GM08714 (cell line): Measurements from ENCODE around the gene SMARCE1.
A peak's percentile ranks its signal among the peaks of the same experiment; 100 is the strongest.

Source experiments
- H3K4me3 ChIP-seq: fragments of 200-500 bp; sonication (Bioruptor generic); 2 replicates; pipeline ENCODE4 v1.5.1; 2014; ENCODE audit warnings: mild to moderate bottlenecking, low read length, inconsistent platforms
- ZNF274 ChIP-seq: IDR thresholded peaks from 2 replicates; pipeline ENCODE4 v1.6.1; 2012; ENCODE audit warnings: mild to moderate bottlenecking, low read depth, low read length

The SMARCE1 gene

DNA sequence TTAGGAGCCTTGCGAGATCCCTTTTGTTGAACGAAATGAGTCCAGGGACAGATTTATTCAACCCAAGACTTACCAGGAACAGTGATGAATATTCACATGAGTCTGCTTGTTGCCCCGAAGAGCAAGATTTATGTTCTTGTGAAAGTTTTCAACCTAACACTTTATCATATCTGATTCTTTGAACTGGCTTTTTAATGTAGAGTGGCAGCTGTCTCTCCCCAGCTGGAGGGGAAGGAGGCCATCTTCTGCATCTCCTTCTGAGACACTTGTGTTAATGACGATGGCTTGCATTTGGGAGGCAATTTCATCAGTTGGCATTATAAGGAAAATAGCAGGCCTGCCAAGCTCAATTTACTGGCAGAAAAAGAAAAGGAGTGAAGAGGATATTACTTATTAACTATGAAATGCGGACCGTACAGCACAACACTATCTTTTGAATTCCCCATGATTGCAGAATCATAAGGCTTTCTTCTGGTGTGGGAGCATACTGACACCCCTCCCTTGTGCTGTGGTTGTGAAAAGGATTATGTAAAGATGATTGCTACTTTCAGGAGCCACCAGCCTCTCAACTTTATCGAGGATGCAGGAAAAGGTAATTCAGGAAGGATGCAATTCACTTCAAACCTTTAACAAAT lies 35.7 kb downstream of the SMARCE1 start:
- H3K4me3 ChIP-seq: no peak overlapping the region
- TF ChIP-seq ZNF274: no peak

DNA sequence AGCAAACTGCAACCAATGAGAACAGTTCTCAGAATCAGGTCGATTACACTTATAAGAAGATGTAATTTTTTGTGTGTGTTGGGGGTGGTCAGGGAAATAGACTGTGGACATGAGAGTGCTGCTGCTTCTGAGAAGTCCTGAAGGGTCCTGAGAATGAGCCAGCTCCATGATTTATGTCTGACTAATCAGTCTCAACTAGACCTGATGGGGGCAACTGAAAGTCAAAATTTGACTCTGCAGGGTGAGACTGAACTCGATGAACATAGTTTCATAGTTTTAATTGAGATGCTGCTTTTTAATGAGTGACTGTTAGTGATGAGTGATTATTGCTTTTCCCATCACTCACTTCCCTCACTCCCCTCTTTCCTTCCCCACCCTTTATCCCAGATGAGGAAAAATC lies 37.3 kb downstream of the SMARCE1 start:
- TF ChIP-seq ZNF274: no peak
- H3K4me3 ChIP-seq: no peak overlapping the region

DNA sequence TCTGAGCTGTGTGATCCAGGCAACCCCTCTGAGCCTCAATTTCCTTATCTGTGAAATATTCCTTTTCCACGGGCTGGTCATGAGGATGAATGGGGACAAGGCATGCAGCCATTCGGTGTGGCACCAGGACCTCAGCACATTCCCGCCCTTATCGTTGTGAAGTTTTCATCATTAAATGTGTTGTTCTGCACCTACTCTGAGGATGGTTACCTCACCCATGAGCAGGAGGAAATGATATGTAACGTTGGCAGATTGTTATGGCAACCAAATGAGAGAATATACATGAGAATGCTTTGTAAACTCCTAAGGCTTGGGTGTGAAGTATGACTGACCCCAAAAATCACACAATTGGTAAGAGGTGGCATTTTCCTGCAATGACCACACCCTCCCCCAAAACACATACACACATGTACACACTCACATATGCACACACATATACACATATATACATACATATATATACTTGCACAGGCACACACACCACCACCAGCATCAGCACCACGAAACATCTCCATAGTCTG lies 39.5 kb downstream of the SMARCE1 start:
- TF ChIP-seq ZNF274: no peak
- H3K4me3 ChIP-seq: no peak overlapping the region

DNA sequence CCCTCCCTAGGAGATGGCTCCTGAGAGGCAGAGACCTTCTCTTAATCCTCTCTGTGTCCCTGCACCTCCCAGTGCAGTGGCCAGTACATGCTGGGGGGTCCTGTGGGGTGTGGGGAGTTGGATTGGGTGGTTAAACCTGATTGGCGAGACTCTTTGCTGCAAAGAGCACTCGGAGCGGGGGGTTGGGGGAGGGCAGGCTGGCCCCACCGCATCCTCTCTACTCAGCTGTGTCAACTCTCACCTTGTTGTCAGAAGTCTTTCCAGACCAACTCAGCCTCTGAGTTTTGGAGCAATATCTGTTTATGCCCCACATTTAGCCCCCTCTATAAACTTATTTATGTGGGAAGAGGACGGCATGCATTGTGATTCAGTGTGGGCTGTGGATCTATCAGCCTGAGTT lies 40.0 kb downstream of the SMARCE1 start:
- H3K4me3 ChIP-seq: no peak overlapping the region
- no peak for TF ChIP-seq ZNF274

DNA sequence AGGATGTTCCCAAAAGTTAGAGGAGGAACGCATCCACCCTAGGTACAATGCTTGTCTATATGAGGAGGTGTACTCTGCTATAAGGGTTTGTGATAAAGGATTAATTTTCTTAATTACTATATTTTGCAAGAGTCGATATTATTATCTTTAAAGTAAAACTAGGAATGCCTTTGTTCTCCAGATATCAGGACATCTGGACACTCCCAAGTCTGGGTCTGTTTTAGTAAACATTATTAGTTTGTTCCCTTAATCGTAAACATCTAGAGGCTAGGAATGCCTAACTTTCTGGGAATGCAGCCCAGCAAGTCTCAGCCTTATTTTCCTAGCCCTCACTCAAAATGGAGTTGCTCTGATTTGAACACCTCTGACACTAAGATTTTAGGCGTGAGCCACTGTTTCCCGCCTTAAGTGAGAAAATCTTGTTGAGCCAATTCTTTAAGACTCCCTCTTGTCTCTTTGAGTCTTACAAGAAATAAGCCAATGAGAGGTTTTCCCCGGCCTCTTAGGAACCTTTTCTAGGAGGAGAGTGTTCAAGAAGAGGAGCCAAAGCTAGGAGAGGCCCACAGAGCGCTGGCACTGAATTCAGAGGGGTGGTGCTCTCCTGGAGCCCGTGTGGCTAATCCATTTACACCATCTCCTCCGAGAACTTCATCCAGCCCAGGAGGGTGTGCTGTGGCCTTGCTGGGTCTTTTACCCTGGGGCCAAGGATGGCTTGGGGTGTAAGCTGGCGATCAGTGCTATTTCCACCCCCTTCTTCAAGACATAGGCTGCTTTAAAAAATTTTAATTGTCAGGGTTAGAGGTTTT lies 40.9 kb downstream of the SMARCE1 start:
- no peak for TF ChIP-seq ZNF274
- no peak overlapping the region for H3K4me3 ChIP-seq

DNA sequence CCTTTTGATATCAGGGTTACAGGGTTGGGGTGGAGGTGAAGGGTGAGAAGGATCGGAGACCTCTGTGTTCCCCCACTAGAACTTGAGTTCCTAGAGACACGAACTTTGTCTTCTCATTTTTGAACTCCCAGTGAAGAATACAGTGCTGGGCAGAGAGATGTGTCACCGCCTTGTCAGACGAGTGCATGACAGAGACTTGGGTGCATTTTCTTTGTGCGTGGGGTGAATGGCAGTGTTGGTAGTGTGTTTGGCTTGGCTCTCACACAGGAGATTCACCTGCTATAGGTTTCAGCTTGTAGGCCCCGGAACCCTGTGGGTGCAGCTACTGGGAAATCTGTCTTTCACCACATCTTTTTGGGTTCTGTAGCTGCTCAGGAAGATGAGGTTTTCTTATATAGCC lies 42.3 kb downstream of the SMARCE1 start:
- no peak overlapping the region for H3K4me3 ChIP-seq
- TF ChIP-seq ZNF274: no peak

DNA sequence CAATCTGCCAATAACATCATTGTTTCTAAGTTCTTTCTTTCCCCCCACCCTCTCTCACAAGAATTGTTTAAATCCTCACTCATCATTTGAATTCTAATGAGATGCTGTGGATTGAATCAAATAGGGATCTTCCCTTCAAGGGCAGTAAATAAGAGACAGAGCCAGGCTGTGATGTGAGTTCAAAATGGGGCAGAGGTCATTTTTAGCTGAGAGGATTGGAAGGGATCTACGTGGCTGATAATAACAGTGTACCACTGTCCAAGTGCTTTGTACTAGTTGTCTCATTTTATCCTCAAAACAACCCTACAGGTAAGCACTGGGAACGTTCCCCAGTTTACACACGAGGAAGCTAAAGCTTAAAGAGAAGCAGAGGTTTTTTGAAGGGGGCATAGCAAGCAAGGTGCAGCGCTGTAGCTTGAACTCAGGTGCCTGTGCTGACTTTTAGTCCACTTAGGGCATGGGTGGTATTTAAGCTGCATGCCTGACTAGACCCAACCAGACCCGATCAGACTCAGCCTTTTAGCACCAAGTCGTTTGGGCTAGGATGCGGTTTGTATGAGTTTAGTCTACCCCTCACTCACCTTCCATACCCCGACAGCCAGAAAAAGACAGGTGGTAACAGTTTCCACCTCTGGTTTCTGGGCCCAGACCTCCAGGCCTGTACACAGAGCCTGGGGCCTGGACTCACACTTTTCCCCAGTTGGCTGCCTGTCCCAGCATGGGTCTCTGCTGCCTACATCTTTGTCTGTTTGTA lies 43.1 kb downstream of the SMARCE1 start:
- no peak for TF ChIP-seq ZNF274
- no peak overlapping the region for H3K4me3 ChIP-seq

DNA sequence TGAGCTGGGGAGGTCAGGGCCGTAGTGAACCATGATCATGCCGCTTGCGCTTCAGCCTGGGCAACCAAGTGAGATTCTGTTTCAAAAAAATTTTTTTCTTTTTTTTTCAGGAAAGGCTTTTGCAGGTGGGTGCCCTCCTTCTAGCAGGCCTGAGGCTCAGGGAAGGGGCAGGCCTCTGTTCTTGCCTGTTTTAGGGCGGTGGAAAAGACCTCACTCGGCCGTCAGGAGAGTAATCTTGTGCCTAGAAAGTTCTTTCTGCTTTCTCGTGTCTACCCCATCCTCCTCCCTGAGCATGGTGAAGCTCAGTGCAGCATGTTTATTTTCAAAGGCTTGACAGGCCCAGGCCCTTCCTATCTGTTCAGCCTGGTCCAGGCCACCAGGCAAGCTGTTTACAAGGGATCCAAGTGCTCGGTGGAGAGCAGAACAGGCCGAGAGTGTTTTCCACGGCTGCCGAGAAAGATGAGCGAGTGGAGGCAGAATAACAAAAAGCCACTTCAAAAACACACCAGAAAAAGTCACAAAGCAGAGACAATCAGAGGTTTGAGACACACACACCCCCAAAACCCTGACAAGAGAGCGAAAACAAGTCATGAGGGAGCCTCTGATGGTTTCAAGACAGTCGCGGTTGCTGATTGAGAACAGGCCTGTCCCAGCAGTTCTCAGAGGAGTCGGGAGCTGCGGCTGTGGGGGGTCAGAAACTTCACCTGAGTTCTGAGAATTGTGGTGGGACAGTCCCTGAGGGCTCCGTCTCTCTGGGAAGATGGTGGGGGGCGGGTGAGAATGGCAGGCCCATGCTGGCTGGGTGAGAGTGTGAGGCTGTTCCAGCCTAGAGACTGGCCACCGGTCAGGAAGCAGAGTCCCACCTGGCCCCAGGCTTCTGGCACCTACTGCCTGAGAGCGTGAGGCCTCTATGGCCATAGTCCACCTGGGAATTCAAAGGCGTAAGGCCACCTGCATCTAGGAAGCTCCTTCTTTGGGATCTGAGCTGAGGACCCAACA lies 44.9 kb downstream of the SMARCE1 start:
- no peak overlapping the region for H3K4me3 ChIP-seq
- no peak for TF ChIP-seq ZNF274

DNA sequence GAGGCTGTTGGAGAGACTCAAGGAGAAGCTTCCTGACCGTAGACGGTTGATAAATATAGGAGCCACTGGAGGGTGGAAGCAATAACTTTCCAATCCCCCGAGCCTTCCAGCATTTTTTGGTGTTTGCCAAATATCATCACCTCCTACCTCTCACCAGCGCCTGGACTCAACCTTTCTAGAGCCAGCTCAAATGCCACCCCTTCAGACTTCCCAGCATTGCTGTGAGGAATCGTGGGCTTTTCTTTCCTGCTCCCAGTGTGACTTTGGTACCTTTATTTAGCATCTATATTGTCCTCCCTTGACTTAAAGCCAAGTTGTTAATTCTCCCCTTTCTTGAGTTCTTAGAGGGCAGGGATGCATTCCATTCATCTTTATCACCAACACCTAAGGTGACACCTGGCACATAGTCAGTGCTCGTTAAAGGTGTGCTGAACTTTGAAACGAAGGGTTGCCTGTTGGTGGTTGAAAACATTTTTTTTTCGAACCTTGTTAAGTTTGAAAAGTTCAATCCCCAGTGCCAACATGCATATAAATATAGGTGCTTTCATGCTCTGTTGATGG lies 47.1 kb downstream of the SMARCE1 start:
- no peak for TF ChIP-seq ZNF274
- no peak overlapping the region for H3K4me3 ChIP-seq

DNA sequence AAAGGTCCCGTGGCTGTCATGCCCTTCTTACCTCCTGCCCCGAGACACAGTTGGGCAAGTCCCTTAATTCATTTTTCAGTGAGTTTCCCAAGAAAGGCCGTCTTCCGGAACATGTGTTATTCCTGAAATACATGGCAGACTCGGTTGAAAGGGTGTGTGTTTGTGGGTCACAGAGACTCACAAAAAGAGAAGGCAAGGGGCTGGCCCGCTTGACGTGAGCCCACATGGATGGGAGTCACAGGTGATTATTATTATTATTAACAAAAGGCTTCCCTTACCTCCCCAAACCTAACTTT lies 48.2 kb downstream of the SMARCE1 start:
- peak overlapping the region; percentile 2; the same call in 1 of the 2 replicates for H3K4me3 ChIP-seq
- TF ChIP-seq ZNF274: no peak

DNA sequence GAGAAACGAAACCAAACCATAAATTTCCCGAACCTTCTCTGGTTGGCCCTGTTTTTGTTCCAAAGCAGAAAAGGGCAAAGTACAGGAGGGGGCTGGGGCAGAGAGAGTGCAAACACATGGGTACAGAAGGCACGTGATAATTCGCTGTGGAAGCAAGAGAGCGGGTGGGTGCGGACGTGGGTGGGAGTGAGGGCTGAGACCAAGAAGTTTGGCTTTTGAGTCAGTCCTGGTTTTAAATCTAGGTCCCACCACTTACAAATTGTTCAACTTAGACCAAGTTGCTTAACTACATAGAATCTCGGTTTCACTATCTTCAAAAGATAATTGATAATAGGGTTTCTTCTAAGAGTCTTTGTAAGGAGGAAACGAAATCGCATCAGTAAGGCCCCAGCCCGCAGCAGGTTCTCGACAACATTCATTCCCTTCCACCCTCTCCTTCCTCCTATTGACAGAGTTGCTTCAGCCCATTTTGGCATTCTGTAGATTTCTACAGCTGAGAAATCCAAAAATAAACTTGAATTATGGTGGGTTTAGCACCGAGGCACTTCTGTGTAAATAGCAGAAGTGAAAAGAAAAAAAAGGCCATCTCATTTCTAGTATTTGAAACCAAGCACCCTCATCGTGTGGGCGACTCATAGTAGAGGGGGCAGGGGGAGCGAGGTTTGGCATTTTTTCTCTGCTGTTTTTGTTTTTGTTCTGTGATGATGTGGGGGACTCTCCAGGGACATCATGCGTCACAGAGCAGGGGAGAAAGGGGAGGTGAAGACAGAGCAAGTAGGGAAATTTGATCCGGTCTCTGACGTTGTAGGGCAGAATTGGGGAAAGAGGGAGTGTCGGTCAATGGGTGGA lies 48.8 kb downstream of the SMARCE1 start:
- no peak for TF ChIP-seq ZNF274
- peak overlapping the region; percentile 32; the same call in 1 of the 2 replicates for H3K4me3 ChIP-seq

DNA sequence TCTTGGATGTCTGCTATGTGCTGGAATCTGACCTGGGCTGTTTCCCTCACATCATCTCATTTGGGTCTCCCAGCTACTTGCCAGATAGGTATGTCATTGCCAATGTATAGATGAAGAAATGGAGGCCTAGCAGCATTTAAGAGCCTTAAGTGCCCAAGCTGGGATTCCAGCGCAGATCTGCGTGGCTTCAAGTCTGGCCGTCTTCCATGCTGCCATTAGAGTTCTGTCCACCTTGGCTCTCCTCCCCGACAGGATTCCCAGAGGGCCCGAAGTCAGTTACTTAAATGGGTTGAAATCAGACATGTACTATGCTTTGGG lies 49.4 kb downstream of the SMARCE1 start:
- H3K4me3 ChIP-seq: peak overlapping the region; percentile 32; the same call in 1 of the 2 replicates
- TF ChIP-seq ZNF274: no peak

DNA sequence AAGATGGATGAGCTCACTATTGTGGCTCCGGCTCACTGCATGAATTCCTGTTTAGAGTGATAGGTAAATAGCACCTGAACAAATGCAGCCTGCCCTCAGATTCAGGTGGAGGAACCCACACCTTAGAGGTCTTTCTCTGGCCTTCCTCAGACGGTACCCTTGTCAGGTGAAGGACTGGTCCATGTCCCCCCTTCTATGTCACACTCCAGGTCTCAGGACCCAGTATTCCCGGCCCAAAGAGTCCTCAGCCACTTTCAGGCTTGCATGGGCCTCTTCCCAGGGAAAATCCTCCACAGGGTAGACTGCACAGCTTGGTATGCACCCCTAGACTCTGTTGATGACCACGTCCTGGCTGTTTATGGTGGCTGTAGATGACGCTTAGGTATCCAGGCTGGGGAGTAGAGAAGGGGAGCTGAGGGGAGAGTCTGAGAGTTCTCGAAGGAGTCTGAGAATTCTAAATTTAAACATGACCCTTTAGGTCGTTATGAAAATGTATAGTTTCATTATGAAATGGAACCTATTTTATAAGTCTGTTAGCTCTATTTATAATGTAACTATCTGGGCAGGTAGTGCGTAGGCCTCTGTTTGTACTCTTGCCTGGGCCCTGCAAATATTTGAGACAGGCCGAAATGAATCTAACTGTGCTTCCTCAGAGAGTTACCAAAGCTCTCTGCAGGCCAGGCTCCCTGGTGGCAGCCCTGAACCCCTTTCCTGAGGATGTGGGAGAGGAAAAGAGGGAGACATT lies 49.9 kb downstream of the SMARCE1 start:
- H3K4me3 ChIP-seq: peak overlapping the region; percentile 32; the same call in 1 of the 2 replicates
- no peak for TF ChIP-seq ZNF274
